B cell (primary cell): ENCODE measurements around the gene IQCH. TPM values are rescaled to one million over a fixed set of nuclear protein-coding genes. Genes with fewer than 3 reads are reported as not detected.

Experiments used
- ATAC-seq: fragments of 200-7000 bp; cut with Tn5 transposase; one replicate; pipeline ENCODE4 v1.10.0; 2021; ENCODE audit warnings: low read depth, mild to moderate bottlenecking, moderate number of reproducible peaks, moderate library complexity
- CTCF ChIA-PET: fragments of 350-600 bp; sonication (Branson Sonifier 250); formaldehyde crosslinking; loops from one replicate; lab custom pipeline; 2021; ENCODE audit warnings: antibody characterized with exemption, inconsistent platforms; lab: Charles Lee
- POLR2A ChIA-PET: fragments of 350-600 bp; sonication (Branson Sonifier 250); formaldehyde crosslinking; loops from one replicate; lab custom pipeline; 2021; ENCODE audit warnings: antibody characterized with exemption; lab: Charles Lee
- DNase-seq: peaks from one replicate; pipeline ENCODE4 v3.0.0; 2013
- H2AFZ ChIP-seq: 2 replicates; pipeline ENCODE4 v1.6.1; 2012; ENCODE audit warnings: mild to moderate bottlenecking, low read depth, low read length; ENCODE audit not compliant: insufficient read depth, poor library complexity, severe bottlenecking
- H3K27ac ChIP-seq, 2 donors: 1 replicate in 1 of 2; 2 replicates in 1 of 2; pipeline ENCODE4 v1.5.1; 2012 to 2013; ENCODE audit warnings: low read length in 2 of 2, mild to moderate bottlenecking in 2 of 2, moderate library complexity in 1 of 2
- H3K27me3 ChIP-seq, 4 experiments: fragments of 200-600 bp in 1 of 4; sonication (generic) in 1 of 4; replicated peaks in 1 of 4; 1 replicate in 2 of 4; 2 replicates in 2 of 4; pipeline versions ENCODE4 v1.6.1 to v1.7.0; 2013 to 2016; ENCODE audit warnings: low read length in 3 of 4, mild to moderate bottlenecking in 2 of 4, mixed read lengths in 1 of 4, moderate library complexity in 1 of 4; ENCODE audit not compliant: insufficient read depth in 4 of 4, control insufficient read depth in 3 of 4; ENCODE audit errors: control extremely low read depth in 1 of 4
- H3K36me3 ChIP-seq, 2 experiments: replicated peaks in 1 of 2; 1 replicate in 1 of 2; 2 replicates in 1 of 2; pipeline versions ENCODE4 v1.6.1 to v1.7.1; 2013; ENCODE audit warnings: low read length in 1 of 2; ENCODE audit not compliant: insufficient read depth in 2 of 2, control insufficient read depth in 1 of 2; ENCODE audit errors: control extremely low read depth in 1 of 2, extremely low read depth in 1 of 2
- H3K4me1 ChIP-seq, 2 donors: fragments of 200-600 bp in 1 of 2; sonication (generic) in 1 of 2; 1 replicate in 1 of 2; 2 replicates in 1 of 2; pipeline versions ENCODE4 v1.5.1 to v1.6.1; 2013 to 2017; ENCODE audit warnings: low read length in 2 of 2; ENCODE audit not compliant: control insufficient read depth in 2 of 2, insufficient read depth in 2 of 2
- H3K4me2 ChIP-seq: replicated peaks from 2 replicates; pipeline ENCODE3; 2012; ENCODE audit warnings: mild to moderate bottlenecking, low read depth, low read length; ENCODE audit not compliant: poor library complexity, severe bottlenecking
- H3K4me3 ChIP-seq, 5 experiments: fragments of 200-600 bp in 1 of 5; sonication (generic) in 1 of 5; 1 replicate in 3 of 5; 2 replicates in 2 of 5; pipeline versions ENCODE4 v1.5.1 to v1.7.0; 2011 to 2016; ENCODE audit warnings: low read length in 4 of 5, mild to moderate bottlenecking in 4 of 5, low read depth in 2 of 5, control low read depth in 1 of 5, moderate library complexity in 1 of 5; ENCODE audit not compliant: insufficient read depth in 1 of 5; ENCODE audit errors: control extremely low read depth in 1 of 5, extremely low read depth in 1 of 5
- H3K79me2 ChIP-seq: fragments of 200-600 bp; sonication (generic); one replicate; pipeline ENCODE4 v1.6.0; 2016; ENCODE audit warnings: low read length; ENCODE audit not compliant: control insufficient read depth, insufficient read depth
- H3K9ac ChIP-seq: fragments of 200-600 bp; sonication (generic); 2 replicates; pipeline ENCODE4 v1.6.1; 2017; ENCODE audit warnings: mild to moderate bottlenecking, low read length, moderate library complexity
- H3K9me3 ChIP-seq, 3 donors: one replicate each; pipeline versions ENCODE4 v1.6.1 to v1.7.1; 2013; ENCODE audit warnings: low read length in 2 of 3; ENCODE audit not compliant: control insufficient read depth in 2 of 3, insufficient read depth in 1 of 3; ENCODE audit errors: control extremely low read depth in 1 of 3
- H4K20me1 ChIP-seq: 2 replicates; pipeline ENCODE4 v1.6.0; 2012; ENCODE audit warnings: mild to moderate bottlenecking, low read length; ENCODE audit not compliant: insufficient read depth, control insufficient read depth, poor library complexity, severe bottlenecking
- H3K27ac Mint-ChIP-seq: one replicate; pipeline ENCODE4 v1.8.0; 2021; ENCODE audit warnings: mixed read lengths
- H3K27me3 Mint-ChIP-seq: one replicate; pipeline ENCODE4 v1.8.0; 2021; ENCODE audit warnings: mixed read lengths
- H3K4me1 Mint-ChIP-seq: one replicate; pipeline ENCODE4 v1.8.0; 2021; ENCODE audit warnings: mixed read lengths
- H3K4me3 Mint-ChIP-seq: one replicate; pipeline ENCODE4 v1.8.0; 2021; ENCODE audit warnings: mixed read lengths
- H3K9me3 Mint-ChIP-seq: one replicate; pipeline ENCODE4 v1.8.0; 2022; ENCODE audit warnings: mixed read lengths; ENCODE audit not compliant: insufficient read depth
- CTCF ChIP-seq: fragments of 200-600 bp; IDR thresholded peaks from one replicate; pipeline ENCODE4 v1.8.0; 2022; ENCODE audit warnings: antibody characterized with exemption, mild to moderate bottlenecking
- EZH2 ChIP-seq: IDR thresholded peaks from 2 replicates; pipeline ENCODE4 v1.6.1; 2012; ENCODE audit warnings: borderline replicate concordance, low read depth, mild to moderate bottlenecking, moderate library complexity, low read length; ENCODE audit not compliant: insufficient read depth, poor library complexity, severe bottlenecking
- WGBS: methylation state at CpG from one replicate; pipeline ENCODE4 v1.1.5; 2013; ENCODE audit warnings: missing lambda C conversion rate; ENCODE audit not compliant: insufficient coverage; 5-methylcytosine and 5-hydroxymethylcytosine counted together
- intact Hi-C: fragments of 100-400 bp; cut with micrococcal nuclease; formaldehyde crosslinking; loops from one replicate; pipeline ENCODE4 v1.10.0; 2022
- polyA plus RNA-seq: library from polyadenylated mRNA; depleted of rRNA; stranded (reverse); fragments of >200 nt; gene quantifications from 2 replicates; pipeline ENCODE4 v1.2.3, GENCODE V29; 2012
- total RNA-seq, 2 donors: library from RNA; stranded (reverse); fragments of 120-200 nt in 1 of 2; gene quantifications; 1 replicate in 1 of 2; 2 replicates in 1 of 2; pipeline versions ENCODE4 v1.2.3 to v1.2.4, GENCODE V29; 2013 to 2022

The IQCH gene
- total and polyA plus RNA-seq, 2 donors (not counting 1 experiment from before 2014, with no cell fraction given): 1.6 TPM; not detected in 1

- Histone ChIP-seq H3K27ac (no peak overlapping the region), H3K36me3 (no peaks in the 10 kb centered on the region), H3K4me1 (no peaks in the 10 kb centered on the region), H3K27me3 (no peaks in the 10 kb centered on the region), H4K20me1 (no peaks in the 10 kb centered on the region), H3K79me2 (no peaks in the 10 kb centered on the region), H3K9me3 (no peaks in the 10 kb centered on the region), H3K4me3 (no peak overlapping the region), H3K4me2 (no peak overlapping the region), H3K9ac (no peak overlapping the region), H2AFZ (no peak overlapping the region)
- no peak for ATAC-seq
- Mint-ChIP-seq H3K4me1 (no peaks in the 10 kb centered on the region), H3K27ac (no peak overlapping the region), H3K4me3 (no peak overlapping the region), H3K27me3 (no peaks in the 10 kb centered on the region), H3K9me3 (no peaks in the 10 kb centered on the region)
- no peak for DNase-seq
- ChIA-PET POLR2A (no interaction called here), CTCF (interaction anchor here (2.2 kb wide), 1 partner anchor 361 kb away, joined by 12 read pairs; no protein-coding TSS in a partner anchor)
- intact Hi-C loops: loop anchor here (10.0 kb wide), 1 partner anchor 703 kb away; no protein-coding TSS in a partner anchor
- 100% methylated on average over 2 of the region's 4 CpGs for WGBS
- no peak for TF ChIP-seq EZH2
- TF ChIP-seq CTCF: no peak
These were observed 53.5 kb downstream of the IQCH start for GRCh38 chr15:67307889-67308597.

DNA sequence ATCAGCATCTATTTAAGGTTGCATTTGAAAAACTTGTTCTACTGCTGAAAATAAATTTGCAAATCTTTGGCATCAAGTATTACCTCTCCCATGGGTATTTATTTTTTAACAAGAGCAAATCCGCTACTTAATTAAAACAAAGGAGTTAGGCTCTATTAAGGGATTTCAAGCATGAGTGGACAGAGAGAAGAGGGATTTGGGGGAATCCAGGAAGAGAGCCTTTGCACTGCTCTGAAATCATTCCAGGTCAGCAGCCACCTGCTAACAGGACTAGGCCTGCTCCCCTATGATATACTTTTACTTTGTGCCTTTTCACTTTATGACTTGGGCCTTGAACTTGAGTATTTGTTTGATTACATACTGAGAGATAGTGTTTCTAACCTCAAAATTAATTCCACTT lies 57.1 kb downstream of the IQCH start:
- intact Hi-C loops: no loop called here
- H3K27me3 Mint-ChIP-seq: no peaks in the 10 kb centered on the region
- no peak for ATAC-seq
- H3K4me1 Mint-ChIP-seq: no peaks in the 10 kb centered on the region
- Histone ChIP-seq H3K9ac (no peak overlapping the region), H3K27ac (no peak overlapping the region), H4K20me1 (no peaks in the 10 kb centered on the region), H3K4me1 (no peaks in the 10 kb centered on the region), H3K79me2 (no peaks in the 10 kb centered on the region), H3K36me3 (no peaks in the 10 kb centered on the region), H3K27me3 (peaks cover 0 to 5% (median 0%) of the 10 kb centered on the region in 4 experiments), H3K4me3 (no peak overlapping the region), H3K9me3 (no peaks in the 10 kb centered on the region), H2AFZ (no peak overlapping the region), H3K4me2 (no peak overlapping the region)
- no CpG with 5 or more reads among the region's 1 CpG for WGBS
- no peak overlapping the region for H3K4me3 Mint-ChIP-seq
- no peak for DNase-seq
- H3K27ac Mint-ChIP-seq: no peak overlapping the region
- TF ChIP-seq EZH2 (no peak), CTCF (no peak)
- ChIA-PET POLR2A (no interaction called here), CTCF (interaction anchor here (1.0 kb wide), 1 partner anchor 365 kb away, joined by 5 read pairs; no protein-coding TSS in a partner anchor)
- no peaks in the 10 kb centered on the region for H3K9me3 Mint-ChIP-seq
